Spinal cord (tissue), 10 donors: Measurements from ENCODE around the gene UFC1. TPM values are rescaled to one million over a fixed set of nuclear protein-coding genes. Genes with fewer than 3 reads are reported as not detected.
A peak's percentile ranks its signal among the peaks of the same experiment; 100 is the strongest.

ENCODE experiments used
- DNase-seq, 6 donors: peaks; one replicate each; pipeline versions ENCODE4 v3.0.0 to v3.0.0-alpha.2; 2013 to 2015; ENCODE audit warnings: low spot score in 6 of 6, low read depth in 4 of 6
- H3K27ac ChIP-seq: one replicate; pipeline ENCODE4 v1.5.1; 2013; ENCODE audit warnings: low read depth, low read length, control low read depth
- H3K27me3 ChIP-seq: one replicate; pipeline ENCODE4 v1.6.1; 2013; ENCODE audit warnings: low read length; ENCODE audit not compliant: control insufficient read depth, insufficient read depth
- H3K36me3 ChIP-seq: one replicate; pipeline ENCODE4 v1.6.1; 2013; ENCODE audit warnings: low read length; ENCODE audit not compliant: control insufficient read depth, insufficient read depth
- H3K4me1 ChIP-seq: one replicate; pipeline ENCODE4 v1.6.1; 2013; ENCODE audit warnings: low read length; ENCODE audit not compliant: control insufficient read depth, insufficient read depth
- H3K4me3 ChIP-seq: one replicate; pipeline ENCODE4 v1.5.1; 2013; ENCODE audit warnings: low read depth, low read length, control low read depth
- H3K9me3 ChIP-seq: one replicate; pipeline ENCODE4 v1.6.1; 2013; ENCODE audit warnings: low read length; ENCODE audit not compliant: control insufficient read depth, insufficient read depth
- WGBS: methylation state at CpG from one replicate; pipeline ENCODE4 v1.1.5; 2013; ENCODE audit warnings: missing lambda C conversion rate; ENCODE audit not compliant: insufficient coverage; 5-methylcytosine and 5-hydroxymethylcytosine counted together
- polyA plus RNA-seq, 2 donors: library from polyadenylated mRNA; unstranded; fragments of 120-200 nt; gene quantifications; one replicate each; pipeline ENCODE4 v1.2.1, GENCODE V29; 2013; ENCODE audit not compliant: insufficient read length in 2 of 2
- total RNA-seq, 2 donors: library from RNA; depleted of rRNA in 1 of 2; stranded (reverse); fragments of 120-200 nt in 1 of 2; fragments of >200 nt in 1 of 2; gene quantifications; one replicate each; pipeline versions ENCODE4 v1.2.3 to v1.2.4, GENCODE V29; 2013 to 2014
- donor health status: healthy.

UFC1 gene
- total and polyA plus RNA-seq, 4 donors: 86.9 to 165 (median 141) TPM

DNA sequence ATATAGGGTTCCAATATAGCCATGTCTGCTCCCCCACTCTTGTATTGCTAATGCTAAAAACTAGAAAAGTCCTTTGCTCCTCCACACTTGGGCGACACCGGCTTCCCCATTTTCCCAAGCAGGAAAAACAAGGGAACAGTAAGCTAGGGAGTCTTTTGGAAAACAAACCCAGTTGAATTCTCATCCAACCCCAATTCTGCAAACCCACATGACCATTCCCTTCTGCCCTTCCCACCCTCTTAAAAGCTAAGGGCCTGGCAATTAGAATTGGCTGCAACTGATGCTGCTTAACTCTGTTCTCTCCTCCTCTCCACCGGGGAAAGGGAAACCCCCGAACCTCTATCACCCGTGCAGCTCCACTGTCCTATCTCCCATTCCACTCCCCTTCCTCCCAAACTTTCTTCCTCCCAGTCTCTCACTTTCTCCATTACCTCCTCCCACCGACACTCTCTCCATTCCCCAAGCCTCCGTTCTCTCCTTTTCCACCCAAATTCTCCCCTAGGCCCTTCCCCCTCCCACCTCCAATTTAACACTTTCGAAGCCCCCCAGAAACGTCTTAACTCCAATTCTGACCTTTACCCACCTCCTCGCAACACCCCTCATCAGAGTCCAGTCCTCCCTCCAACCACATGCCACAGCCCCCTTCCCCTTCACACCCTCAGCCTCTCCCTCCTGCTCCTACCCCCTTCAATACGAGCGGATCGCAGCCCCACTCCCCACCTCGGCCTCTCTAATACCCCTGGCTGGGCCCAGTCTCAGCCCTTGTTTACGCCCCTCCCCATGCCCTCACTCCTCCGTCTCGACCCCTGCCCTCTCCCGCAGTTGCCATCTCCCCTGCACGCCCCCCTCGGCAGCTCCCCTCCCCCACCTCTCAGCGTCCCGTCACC lies 22.0 kb upstream of the UFC1 start:
- peaks cover 10% of the 10 kb centered on the region for H3K4me1 ChIP-seq
- no peaks in the 10 kb centered on the region for H3K27me3 ChIP-seq
- DNase-seq: peak in 2 of 6 donors; percentile 20 to 29
- peak overlapping the region; percentile 95 for H3K4me3 ChIP-seq
- no peaks in the 10 kb centered on the region for H3K9me3 ChIP-seq
- 4% methylated on average over 22 of the region's 22 CpGs for WGBS
- H3K36me3 ChIP-seq: peaks cover 16% of the 10 kb centered on the region
- H3K27ac ChIP-seq: peak overlapping the region; percentile 92

DNA sequence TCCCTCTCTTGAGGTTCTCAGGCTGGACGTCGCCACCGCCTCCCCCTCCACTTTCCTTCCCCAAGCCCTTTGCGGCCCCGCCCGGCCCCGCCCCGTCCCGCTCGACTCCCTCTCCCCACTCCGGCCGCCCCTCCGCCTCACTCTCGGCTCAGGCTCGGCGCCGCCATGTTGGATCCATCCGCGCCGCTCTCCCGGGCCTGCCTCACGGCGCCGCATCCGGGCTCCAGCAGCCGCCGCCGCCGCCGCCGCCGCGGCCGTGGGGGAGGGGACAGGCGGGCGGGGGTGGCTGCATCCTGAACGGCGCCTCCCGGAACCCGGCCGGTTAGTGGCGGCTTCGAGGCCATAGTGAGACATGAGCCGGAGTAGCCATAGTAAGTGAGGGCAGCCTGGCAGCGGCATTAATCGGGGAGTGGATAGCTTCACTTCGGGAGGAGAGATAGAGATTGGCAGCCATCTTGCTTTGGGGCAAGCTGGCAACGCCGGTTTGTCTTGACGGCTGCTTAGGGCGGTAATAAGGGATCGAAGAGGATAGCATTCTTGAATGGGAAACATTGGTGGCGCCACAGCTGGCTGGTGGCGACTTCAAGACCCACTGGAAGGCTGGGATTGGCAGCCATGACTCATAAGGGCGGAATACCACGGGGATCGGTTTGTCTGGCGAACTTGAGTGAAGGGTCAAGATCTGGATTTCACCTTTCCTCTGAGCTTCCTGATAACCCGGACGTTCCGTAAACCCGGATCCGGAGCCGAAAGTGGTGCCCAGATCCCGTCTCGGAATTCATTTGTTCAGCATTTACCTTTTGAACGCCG lies 21.2 kb upstream of the UFC1 start, which contains the start of gene DEDD:
DEDD (minus strand) TSS at position 258 of the 810 bp plus-strand sequence. CDS start 8,205 bp downstream, outside the sequence.
- peak within 1 kb of the TSS; percentile 95 for H3K4me3 ChIP-seq
- H3K36me3 ChIP-seq: peaks cover 16% of the 10 kb centered on the region
- WGBS: under 1% methylated on average over 62 of the region's 68 CpGs
- peaks cover 10% of the 10 kb centered on the region for H3K4me1 ChIP-seq
- peak; percentile 87 to 99 (median 94) for DNase-seq
- no peaks in the 10 kb centered on the region for H3K9me3 ChIP-seq
- H3K27ac ChIP-seq: peak within 1 kb of the TSS; percentile 92
- H3K27me3 ChIP-seq: no peaks in the 10 kb centered on the region

DNA sequence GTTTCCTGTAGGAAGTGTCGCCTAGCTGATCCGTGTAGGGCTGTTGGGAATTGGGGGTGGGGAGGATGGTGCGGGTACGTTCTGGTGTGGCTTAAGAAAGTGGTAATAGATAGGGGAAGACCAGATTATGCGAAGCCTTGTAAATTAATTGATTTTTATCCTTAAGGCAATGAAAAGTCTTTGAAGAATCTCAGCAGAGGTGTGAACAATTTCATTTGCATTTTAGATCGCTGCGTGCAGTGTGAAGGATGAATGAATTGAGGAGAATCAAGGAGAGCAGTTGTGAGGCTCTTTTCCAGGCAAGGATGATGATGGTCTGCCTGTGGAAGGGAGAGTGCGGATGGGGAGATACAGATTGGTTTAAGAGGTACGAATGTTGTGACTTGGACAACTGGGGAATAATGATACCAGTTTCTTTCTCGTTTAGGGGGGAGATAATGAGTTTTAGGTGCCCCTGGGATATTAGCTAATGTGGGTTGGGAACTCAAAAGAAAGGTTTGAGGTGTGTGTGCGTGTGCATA lies 20.5 kb upstream of the UFC1 start:
- Histone ChIP-seq H3K4me3 (peak overlapping the region; percentile 95), H3K27ac (peak overlapping the region; percentile 92), H3K9me3 (no peaks in the 10 kb centered on the region), H3K4me1 (peaks cover 10% of the 10 kb centered on the region), H3K27me3 (no peaks in the 10 kb centered on the region), H3K36me3 (peaks cover 10% of the 10 kb centered on the region)
- WGBS: 1% methylated on average over 11 of the region's 11 CpGs
- DNase-seq: peak in 1 of 6 donors; percentile 11

DNA sequence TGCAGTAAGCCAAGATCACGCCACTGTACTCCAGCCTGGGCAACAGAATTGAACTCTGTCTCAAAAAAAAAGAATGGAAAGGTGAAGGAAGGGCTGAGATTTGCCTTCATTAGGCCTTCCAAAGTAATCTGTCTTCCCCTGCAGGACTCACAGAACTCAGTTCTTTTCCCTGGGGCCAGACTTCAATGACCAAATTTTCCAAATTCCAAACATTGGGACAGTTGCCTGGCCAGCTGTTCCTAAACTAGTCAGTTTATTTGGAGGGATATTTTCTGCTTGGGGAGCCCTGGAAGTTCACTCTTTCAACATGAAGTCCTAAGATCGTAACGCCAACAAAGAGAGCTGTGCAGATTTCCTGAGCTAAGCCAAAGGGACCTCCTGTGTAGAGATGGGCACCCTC lies 15.9 kb upstream of the UFC1 start:
- Histone ChIP-seq H3K27me3 (no peaks in the 10 kb centered on the region), H3K9me3 (no peaks in the 10 kb centered on the region), H3K4me3 (no peak overlapping the region), H3K36me3 (peaks cover 4% of the 10 kb centered on the region), H3K4me1 (peaks cover 10% of the 10 kb centered on the region), H3K27ac (no peak overlapping the region)
- 100% methylated on average over 1 of the region's 3 CpGs for WGBS
- no peak for DNase-seq

DNA sequence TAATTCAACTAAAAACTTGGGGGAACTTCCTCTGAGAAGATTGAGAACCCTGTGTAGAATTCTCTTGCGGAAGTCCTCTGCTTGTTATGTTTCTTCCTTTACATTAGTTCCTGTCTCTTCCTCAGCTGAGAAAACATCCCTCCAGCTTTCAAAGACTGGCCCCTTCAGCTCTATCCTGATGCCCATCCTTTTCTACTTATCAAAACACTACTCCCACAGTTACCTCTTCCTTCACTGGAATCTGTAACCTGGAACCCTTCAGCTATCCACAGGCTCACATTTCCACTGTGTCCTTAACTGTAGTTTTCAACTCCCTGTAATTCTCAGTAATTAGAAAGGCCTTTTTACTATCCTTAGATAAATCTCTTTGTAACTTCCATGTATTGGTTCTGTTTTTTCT lies 15.3 kb upstream of the UFC1 start:
- Histone ChIP-seq H3K27ac (no peak overlapping the region), H3K36me3 (peaks cover 4% of the 10 kb centered on the region), H3K4me1 (peaks cover 9% of the 10 kb centered on the region), H3K9me3 (no peaks in the 10 kb centered on the region), H3K4me3 (no peak overlapping the region), H3K27me3 (no peaks in the 10 kb centered on the region)
- WGBS: 63% methylated on average over 1 of the region's 1 CpG
- no peak for DNase-seq

DNA sequence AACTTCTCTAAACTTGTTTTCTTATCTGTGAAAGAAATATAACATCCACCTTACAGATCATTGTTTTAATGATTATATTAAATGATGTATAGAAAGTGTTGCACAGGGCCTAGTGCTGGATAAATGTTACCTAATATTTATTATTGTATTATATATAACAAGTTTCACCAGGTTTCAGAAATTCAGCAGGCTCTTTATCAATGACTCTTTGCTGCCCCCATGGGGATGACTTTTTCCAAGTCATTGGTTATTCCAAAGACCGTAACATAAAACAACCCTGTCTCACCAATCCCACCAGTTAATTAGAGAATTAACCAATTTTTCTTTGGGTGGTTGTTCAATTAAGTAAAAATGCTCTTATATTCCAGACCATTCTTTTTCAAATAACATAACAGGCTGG lies 14.0 kb upstream of the UFC1 start:
- Histone ChIP-seq H3K9me3 (no peaks in the 10 kb centered on the region), H3K4me3 (no peak overlapping the region), H3K27me3 (no peaks in the 10 kb centered on the region), H3K4me1 (no peaks in the 10 kb centered on the region), H3K27ac (no peak overlapping the region), H3K36me3 (peaks cover 4% of the 10 kb centered on the region)
- peak in 2 of 6 donors; percentile 66 to 68 for DNase-seq
- WGBS: no CpG with 5 or more reads among the region's 1 CpG

DNA sequence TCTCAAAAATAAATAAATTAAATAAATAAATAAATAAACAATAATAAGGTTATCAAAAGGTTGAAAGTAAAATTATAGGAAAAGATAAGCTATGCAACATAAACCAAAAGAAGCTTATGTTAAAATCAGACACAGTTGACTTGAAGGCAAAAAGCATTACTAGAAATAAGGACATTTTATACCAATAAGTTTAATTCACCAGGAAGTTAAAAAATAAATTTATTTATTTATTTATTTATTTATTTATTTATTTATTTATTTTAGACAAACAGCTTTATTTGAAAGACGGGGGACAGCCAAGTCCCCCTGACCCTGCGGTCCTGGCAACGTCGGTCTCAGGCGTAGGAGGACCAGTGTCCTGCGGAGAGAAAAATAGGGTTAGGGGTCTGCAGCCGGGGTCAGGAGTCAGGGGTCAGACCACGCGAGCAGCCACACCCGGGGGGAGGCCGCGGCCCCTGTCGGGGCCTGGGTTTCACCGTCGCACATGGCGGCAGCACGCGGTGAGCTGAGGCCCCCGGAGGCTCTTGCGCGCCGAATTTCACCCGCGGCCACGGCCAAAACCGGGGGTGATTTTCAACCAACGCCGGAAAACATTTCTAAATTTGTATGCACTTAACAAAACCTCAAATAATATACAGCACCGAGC lies 12.9 kb upstream of the UFC1 start:
- Histone ChIP-seq H3K4me3 (no peak overlapping the region), H3K9me3 (no peaks in the 10 kb centered on the region), H3K4me1 (no peaks in the 10 kb centered on the region), H3K27ac (no peak overlapping the region), H3K36me3 (peaks cover 4% of the 10 kb centered on the region), H3K27me3 (no peaks in the 10 kb centered on the region)
- 95% methylated on average over 24 of the region's 29 CpGs for WGBS
- no peak for DNase-seq

DNA sequence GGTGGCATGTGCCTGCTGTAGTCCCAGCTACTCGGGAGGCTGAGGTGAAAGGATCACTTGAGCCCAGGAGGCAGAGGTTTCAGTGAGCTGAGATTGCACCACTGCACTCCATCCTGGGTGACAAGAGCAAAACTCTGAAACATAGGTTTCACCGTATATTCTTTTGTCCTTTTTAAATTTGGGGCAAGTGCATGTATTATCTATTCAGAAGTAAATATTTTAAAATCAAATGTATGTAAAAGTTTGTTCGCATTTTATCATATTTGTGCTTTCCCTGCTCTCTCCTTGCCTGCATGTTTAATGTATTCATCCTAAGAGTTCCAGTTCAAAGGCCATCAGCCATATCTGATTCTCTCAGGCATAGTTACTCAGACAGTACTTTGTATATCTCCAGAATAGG lies 7.9 kb upstream of the UFC1 start:
- no peak for DNase-seq
- no peaks in the 10 kb centered on the region for H3K27me3 ChIP-seq
- 67% methylated on average over 1 of the region's 3 CpGs for WGBS
- no peaks in the 10 kb centered on the region for H3K4me1 ChIP-seq
- H3K9me3 ChIP-seq: no peaks in the 10 kb centered on the region
- H3K27ac ChIP-seq: no peak overlapping the region
- H3K4me3 ChIP-seq: no peak overlapping the region
- peaks cover 4% of the 10 kb centered on the region for H3K36me3 ChIP-seq

DNA sequence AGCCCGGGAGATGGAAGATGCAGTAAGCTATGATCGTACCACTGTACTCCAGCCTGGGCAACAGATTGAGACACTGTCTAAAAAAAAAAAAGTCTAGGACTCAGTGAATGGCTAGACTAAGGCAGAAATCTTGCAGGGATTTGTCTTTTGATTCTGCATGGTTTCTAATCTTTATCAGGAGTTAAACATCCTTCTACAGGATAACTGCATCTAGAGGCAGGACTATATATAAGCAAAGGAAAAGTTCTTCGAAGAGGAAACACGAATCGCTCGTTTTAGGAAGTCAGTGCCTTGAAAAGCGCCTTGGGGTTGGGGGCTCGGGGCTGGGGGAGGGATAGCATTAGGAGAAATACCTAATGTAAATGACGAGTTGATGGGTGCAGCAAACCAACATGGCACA lies 602 bp upstream of the UFC1 start:
- Histone ChIP-seq H3K36me3 (peaks cover 9% of the 10 kb centered on the region), H3K27ac (peak overlapping the region; percentile 95)
- 87% methylated on average over 2 of the region's 9 CpGs for WGBS

More for the DNA sequence above, 602 bp upstream of the UFC1 start:
- no peaks in the 10 kb centered on the region for H3K27me3 ChIP-seq
- H3K4me1 ChIP-seq: peaks cover 14% of the 10 kb centered on the region
- peak overlapping the region; percentile 88 for H3K4me3 ChIP-seq
- no peak for DNase-seq
- no peaks in the 10 kb centered on the region for H3K9me3 ChIP-seq
